Breast epithelium (tissue), 4 donors: ENCODE results near the gene CCDC57. TPM values are rescaled to one million over a fixed set of nuclear protein-coding genes. Genes with fewer than 3 reads are reported as not detected.
A peak's percentile ranks its signal among the peaks of the same experiment; 100 is the strongest.

ENCODE experiments used
- DNase-seq, 2 donors: peaks; one replicate each; pipeline ENCODE4 v3.0.0-alpha.2; 2019; ENCODE audit warnings: low spot score in 2 of 2
- H3K27ac ChIP-seq, 2 donors: fragments of 200-600 bp; sonication (generic) in 1 of 2; one replicate each; pipeline ENCODE4 v1.5.1; 2016 to 2019; ENCODE audit warnings: mild to moderate bottlenecking in 1 of 2
- H3K27me3 ChIP-seq, 2 donors: fragments of 200-600 bp; sonication (generic) in 1 of 2; one replicate each; pipeline versions ENCODE4 v1.5.1 to v1.6.0; 2017 to 2019; ENCODE audit warnings: control low read depth in 1 of 2, mild to moderate bottlenecking in 1 of 2
- H3K36me3 ChIP-seq: fragments of 200-600 bp; one replicate; pipeline ENCODE4 v1.5.1; 2019
- H3K4me1 ChIP-seq, 2 donors: fragments of 200-600 bp; sonication (generic); one replicate each; pipeline ENCODE4 v1.5.1; 2016 to 2019; ENCODE audit warnings: control low read depth in 1 of 2
- H3K4me3 ChIP-seq, 3 donors: fragments of 200-600 bp; sonication (generic); 1 replicate in 2 of 3; 2 replicates in 1 of 3; pipeline ENCODE4 v1.5.1; 2016 to 2019; ENCODE audit warnings: mild to moderate bottlenecking in 3 of 3, moderate library complexity in 2 of 3
- H3K9me3 ChIP-seq, 2 donors: fragments of 200-600 bp; sonication (generic) in 1 of 2; one replicate each; pipeline ENCODE4 v1.5.1; 2016 to 2019; ENCODE audit warnings: control low read depth in 1 of 2
- CTCF ChIP-seq, 3 donors: fragments of 450-650 bp; IDR thresholded peaks; one replicate each; pipeline ENCODE4 v1.5.1; 2016 to 2017; ENCODE audit warnings: antibody characterized with exemption in 3 of 3, mild to moderate bottlenecking in 3 of 3, moderate library complexity in 3 of 3
- POLR2A ChIP-seq: fragments of 450-650 bp; IDR thresholded peaks from one replicate; pipeline ENCODE4 v1.6.1; 2016; ENCODE audit warnings: antibody characterized with exemption, mild to moderate bottlenecking, moderate library complexity
- POLR2AphosphoS5 ChIP-seq, 3 donors: sonication (generic); formaldehyde crosslinking; IDR thresholded peaks; one replicate each; pipeline ENCODE4 v1.6.1; 2017; ENCODE audit warnings: antibody characterized with exemption in 3 of 3
- intact Hi-C: fragments of 100-400 bp; cut with DNase I; formaldehyde crosslinking; loops from one replicate; pipeline ENCODE4 v1.15.1; 2023; ENCODE audit warnings: low total_unique reads
- total RNA-seq, 3 donors: library from RNA; depleted of rRNA; stranded (reverse); fragments of >200 nt; gene quantifications; one replicate each; pipeline ENCODE4 v1.1.0, GENCODE V29; 2016

CCDC57 gene
- total RNA-seq, 3 donors from 2014 or later, result 13.4 to 56.9 (median 52.8) TPM

- peaks cover 16 to 17% of the 10 kb centered on the region in 2 donors for H3K4me1 ChIP-seq
- no peak for DNase-seq
- TF ChIP-seq POLR2AphosphoS5 (IDR thresholded peaks at IDR 0.05), result no peak
- TF ChIP-seq CTCF (IDR thresholded peaks at IDR 0.05), result no peak
- TF ChIP-seq POLR2A, result no peak
- H3K27ac ChIP-seq, result peak overlapping the region in 1 of 2 donors; percentile 85
- H3K27me3 ChIP-seq, result peaks cover 3 to 4% of the 10 kb centered on the region in 2 donors
- H3K36me3 ChIP-seq, result no peaks in the 10 kb centered on the region
- intact Hi-C loops, result loop anchor here (10.0 kb wide), 1 partner anchor 182 kb away; the partner anchor contains the start of genes HEXD and OGFOD3
- H3K9me3 ChIP-seq, result no peaks in the 10 kb centered on the region
- H3K4me3 ChIP-seq, result no peak overlapping the region
Measured at GRCh38 chr17:82232876-82233785, 20.5 kb upstream of the CCDC57 start.

- TF ChIP-seq CTCF (IDR thresholded peaks at IDR 0.05), result no peak
- TF ChIP-seq POLR2AphosphoS5 (IDR thresholded peaks at IDR 0.05), result no peak
- no peak for TF ChIP-seq POLR2A
- intact Hi-C loops, result loop anchor here (10.0 kb wide), 1 partner anchor 182 kb away; the partner anchor contains the start of genes HEXD and OGFOD3
- peak overlapping the region; percentile 85 to 93 for H3K27ac ChIP-seq
- no peaks in the 10 kb centered on the region for H3K9me3 ChIP-seq
- peak overlapping the region; percentile 60 to 83 (median 61) for H3K4me3 ChIP-seq
- no peak for DNase-seq
- peaks cover 12 to 13% of the 10 kb centered on the region in 2 donors for H3K4me1 ChIP-seq
- H3K36me3 ChIP-seq, result no peaks in the 10 kb centered on the region
- H3K27me3 ChIP-seq, result peaks cover 3 to 4% of the 10 kb centered on the region in 2 donors
Measured at GRCh38 chr17:82232322-82232820, 19.7 kb upstream of the CCDC57 start.

GRCh38 chr17:82231562-82232321 lies 19.1 kb upstream of the CCDC57 start:
- Histone ChIP-seq H3K9me3 (no peaks in the 10 kb centered on the region), H3K27me3 (peaks cover 3 to 4% of the 10 kb centered on the region in 2 donors), H3K4me1 (peaks cover 12 to 13% of the 10 kb centered on the region in 2 donors), H3K4me3 (peak overlapping the region; percentile 60 to 83 (median 61)), H3K27ac (peak overlapping the region; percentile 85 to 93), H3K36me3 (no peaks in the 10 kb centered on the region)
- intact Hi-C loops, result loop anchor here (10.0 kb wide), 1 partner anchor 183 kb away; the partner anchor contains the start of genes HEXD and OGFOD3
- TF ChIP-seq POLR2AphosphoS5 (IDR thresholded peaks at IDR 0.05) (peak in 2 of 3 donors; percentile 45 to 56), CTCF (IDR thresholded peaks at IDR 0.05) (no peak), POLR2A (no peak)
- peak in 1 of 2 donors; percentile 68 for DNase-seq

- H3K27ac ChIP-seq, result peak overlapping the region; percentile 85 to 93
- H3K9me3 ChIP-seq, result no peaks in the 10 kb centered on the region
- TF ChIP-seq CTCF (IDR thresholded peaks at IDR 0.05) (no peak), POLR2A (no peak), POLR2AphosphoS5 (IDR thresholded peaks at IDR 0.05) (no peak)
- H3K4me1 ChIP-seq, result peaks cover 12 to 13% of the 10 kb centered on the region in 2 donors
- intact Hi-C loops, result loop anchor here (10.0 kb wide), 1 partner anchor 184 kb away; the partner anchor contains the start of genes HEXD and OGFOD3
- H3K4me3 ChIP-seq, result peak overlapping the region; percentile 60 to 83 (median 61)
- no peak for DNase-seq
- peaks cover 3 to 4% of the 10 kb centered on the region in 2 donors for H3K27me3 ChIP-seq
- no peaks in the 10 kb centered on the region for H3K36me3 ChIP-seq
Measured at GRCh38 chr17:82231312-82231561, 18.6 kb upstream of the CCDC57 start.
